HCT116 (cell line): ENCODE data around the gene ELF5. TPM values are rescaled to one million over a fixed set of nuclear protein-coding genes. Genes with fewer than 3 reads are reported as not detected.

Experiments used
- ATAC-seq: fragments of 200-7000 bp; cut with Tn5 transposase; 2 replicates; pipeline ENCODE4 v1.9.1; 2020; ENCODE audit warnings: mild to moderate bottlenecking, moderate library complexity
- BruUV-seq: library from RNA; stranded (reverse); fragments of 400-500 nt; replicated peaks from 2 replicates; lab custom pipeline; 2021; lab: Mats Ljungman, UMichigan
- CTCF ChIA-PET: fragments of 300-600 bp; sonication (Branson Sonifier 250); formaldehyde crosslinking; loops from one replicate; lab custom pipeline; 2021; ENCODE audit warnings: antibody characterized with exemption; lab: Charles Lee
- POLR2A ChIA-PET: fragments of 300-600, 350-600 bp; sonication (Branson Sonifier 250); formaldehyde crosslinking; loops from one replicate; lab custom pipeline; 2021; ENCODE audit warnings: antibody characterized with exemption; lab: Charles Lee
- RAD21 ChIA-PET, 2 experiments: fragments of 300-600 bp; sonication (Branson Sonifier 250); formaldehyde crosslinking; loops; one replicate each; lab custom pipeline; 2023; ENCODE audit warnings: low total read pairs in 2 of 2; ENCODE audit not compliant: uncharacterized antibody in 2 of 2, unreplicated experiment in 2 of 2, low non-redundant PET in 1 of 2; lab: Charles Lee
- DNase-seq: peaks from one replicate; pipeline ENCODE4 v3.0.0-alpha.2; 2010; ENCODE audit warnings: low read depth, low spot score
- H2AFZ ChIP-seq: fragments of 200-600 bp; shearing (Covaris generic), sonication (generic); 2 replicates; pipeline ENCODE4 v1.6.1; 2017; ENCODE audit warnings: low read depth, mixed run types, mixed read lengths, antibody characterized with exemption, low read length; ENCODE audit not compliant: poor library complexity, severe bottlenecking
- H3K27ac ChIP-seq: 2 replicates; pipeline ENCODE4 v1.5.1; 2012; ENCODE audit warnings: low read depth, low read length
- H3K27me3 ChIP-seq: fragments of 200-600 bp; sonication (generic); 2 replicates; pipeline ENCODE4 v1.6.1; 2016; ENCODE audit warnings: mixed run types, low read length, mixed read lengths; ENCODE audit not compliant: insufficient read depth
- H3K36me3 ChIP-seq, 2 experiments: fragments of 200-500 bp in 1 of 2; fragments of 200-600 bp in 1 of 2; sonication (Bioruptor generic) in 1 of 2; sonication (generic) in 1 of 2; 2 replicates each; pipeline versions ENCODE4 v1.5.1 to v1.6.1; 2014 to 2016; ENCODE audit warnings: low read length in 2 of 2, inconsistent platforms in 1 of 2, mixed read lengths in 1 of 2, mixed run types in 1 of 2; ENCODE audit not compliant: insufficient read depth in 2 of 2, control insufficient read depth in 1 of 2
- H3K4me1 ChIP-seq, 2 experiments: fragments of 200-600 bp in 1 of 2; sonication (generic) in 1 of 2; 2 replicates each; pipeline versions ENCODE4 v1.5.1 to v1.6.1; 2012 to 2017; ENCODE audit warnings: low read length in 2 of 2, inconsistent platforms in 1 of 2, mild to moderate bottlenecking in 1 of 2, mixed read lengths in 1 of 2, mixed run types in 1 of 2, moderate library complexity in 1 of 2; ENCODE audit not compliant: insufficient read depth in 2 of 2, control insufficient read depth in 1 of 2
- H3K4me2 ChIP-seq: fragments of 200-600 bp; sonication (generic); 2 replicates; pipeline ENCODE4 v1.6.1; 2017; ENCODE audit warnings: mixed run types, low read length, mixed read lengths
- H3K4me3 ChIP-seq, 2 experiments: fragments of 200-600 bp in 1 of 2; sonication (generic) in 1 of 2; replicated peaks in 1 of 2; 2 replicates each; pipeline ENCODE4 v1.5.1; 2011 to 2016; ENCODE audit warnings: low read length in 2 of 2, control low read depth in 1 of 2, low read depth in 1 of 2, mild to moderate bottlenecking in 1 of 2, mixed read lengths in 1 of 2, mixed run types in 1 of 2
- H3K79me2 ChIP-seq: fragments of 200-600 bp; sonication (generic); 2 replicates; pipeline ENCODE4 v1.6.1; 2017; ENCODE audit warnings: mild to moderate bottlenecking, mixed run types, low read length, moderate library complexity, mixed read lengths; ENCODE audit not compliant: insufficient read depth
- H3K9ac ChIP-seq: fragments of 200-600 bp; sonication (generic); 2 replicates; pipeline ENCODE4 v1.6.1; 2016; ENCODE audit warnings: low read length, mixed read lengths
- H3K9me2 ChIP-seq: fragments of 200-600 bp; sonication (generic), shearing (Covaris generic); 2 replicates; pipeline ENCODE4 v1.6.1; 2017; ENCODE audit warnings: mixed run types, mild to moderate bottlenecking, moderate library complexity; ENCODE audit not compliant: insufficient read depth
- H3K9me3 ChIP-seq, 2 experiments: fragments of 200-500 bp in 1 of 2; fragments of 200-600 bp in 1 of 2; sonication (Bioruptor generic) in 1 of 2; sonication (generic) in 1 of 2; 2 replicates each; pipeline ENCODE4 v1.6.1; 2014 to 2017; ENCODE audit warnings: low read length in 2 of 2, mixed read lengths in 2 of 2, inconsistent platforms in 1 of 2, low read depth in 1 of 2, mild to moderate bottlenecking in 1 of 2, mixed run types in 1 of 2, moderate library complexity in 1 of 2; ENCODE audit not compliant: control insufficient read depth in 1 of 2, insufficient read depth in 1 of 2
- H4K20me1 ChIP-seq: fragments of 200-600 bp; sonication (generic), shearing (Covaris generic); 2 replicates; pipeline ENCODE4 v1.6.1; 2017; ENCODE audit warnings: mixed run types, mild to moderate bottlenecking, moderate library complexity; ENCODE audit not compliant: insufficient read depth
- ATF3 ChIP-seq: IDR thresholded peaks from 2 replicates; pipeline ENCODE4 v1.6.1; 2012
- CEBPB ChIP-seq: IDR thresholded peaks from 2 replicates; pipeline ENCODE4 v1.6.1; 2012; ENCODE audit warnings: low read depth
- CTCF ChIP-seq, 3 experiments: fragments of 200-600 bp in 1 of 3; sonication (generic) in 1 of 3; IDR thresholded peaks in 2 of 3; conservative IDR thresholded peaks in 1 of 3; 2 replicates each; pipeline ENCODE4 v1.5.1; 2012 to 2017; ENCODE audit warnings: low read depth in 2 of 3, low read length in 2 of 3, antibody characterized with exemption in 1 of 3, borderline replicate concordance in 1 of 3, control low read depth in 1 of 3, mild to moderate bottlenecking in 1 of 3, mixed read lengths in 1 of 3, mixed run types in 1 of 3, moderate library complexity in 1 of 3; ENCODE audit not compliant: insufficient read depth in 1 of 3
- EGR1 ChIP-seq: IDR thresholded peaks from 2 replicates; pipeline ENCODE4 v1.6.1; 2012; ENCODE audit warnings: low read depth
- EZH2 ChIP-seq: fragments of 200-600 bp; sonication (generic); IDR thresholded peaks from 2 replicates; pipeline ENCODE4 v1.6.1; 2017; ENCODE audit warnings: antibody characterized with exemption, mixed run types
- MAX ChIP-seq: IDR thresholded peaks from 2 replicates; pipeline ENCODE4 v1.6.1; 2012
- POLR2A ChIP-seq: IDR thresholded peaks from 2 replicates; pipeline ENCODE4 v1.7.0; 2011; ENCODE audit warnings: borderline replicate concordance; ENCODE audit not compliant: insufficient read depth, insufficient read length; ENCODE audit errors: extremely low read depth
- POLR2AphosphoS5 ChIP-seq: IDR thresholded peaks from 2 replicates; pipeline ENCODE4 v1.6.1; 2011; ENCODE audit warnings: mild to moderate bottlenecking, low read depth, low read length, moderate library complexity
- RAD21 ChIP-seq: IDR thresholded peaks from 2 replicates; pipeline ENCODE4 v1.6.1; 2012; ENCODE audit warnings: low read depth, mild to moderate bottlenecking
- SIN3A ChIP-seq: IDR thresholded peaks from 2 replicates; pipeline ENCODE4 v1.6.1; 2012; ENCODE audit warnings: low read depth
- SP1 ChIP-seq: IDR thresholded peaks from 2 replicates; pipeline ENCODE4 v1.6.1; 2012; ENCODE audit warnings: low read depth
- TCF7L2 ChIP-seq: IDR thresholded peaks from 2 replicates; pipeline ENCODE4 v1.7.0; 2011; ENCODE audit warnings: borderline replicate concordance, inconsistent platforms; ENCODE audit not compliant: insufficient read depth, insufficient read length; ENCODE audit errors: extremely low read depth
- ZNF274 ChIP-seq: fragments of 200-500 bp; sonication (Bioruptor generic); IDR thresholded peaks from 2 replicates; pipeline ENCODE4 v1.6.1; 2014; ENCODE audit warnings: mild to moderate bottlenecking, low read depth, low read length, inconsistent platforms
- intact Hi-C: fragments of 100-400 bp; cut with micrococcal nuclease; formaldehyde crosslinking; loops from 2 replicates; pipeline ENCODE4 v1.10.0; 2022
- total RNA-seq: library from RNA; stranded (reverse); gene quantifications from one replicate; pipeline ENCODE4 v1.2.1, GENCODE V29; 2021; ENCODE audit not compliant: unreplicated experiment

Gene ELF5
- total RNA-seq, 1 experiment from 2014 or later, result 0.32 TPM

- ChIA-PET POLR2A (no interaction called here), CTCF (interaction anchor here (0.6 kb wide), 1 partner anchor 105 kb away, joined by 4 read pairs; no protein-coding TSS in a partner anchor), RAD21 (no interaction called here)
- H4K20me1 ChIP-seq, result no peaks in the 10 kb centered on the region
- H3K27me3 ChIP-seq, result no peaks in the 10 kb centered on the region
- peaks cover 22 to 26% of the 10 kb centered on the region in 2 experiments; a peak in 3 of 4 replicates for H3K36me3 ChIP-seq
- H3K4me1 ChIP-seq, result no peaks in the 10 kb centered on the region
- DNase-seq (no peak), ATAC-seq (no peak)
- no peak overlapping the region for H3K27ac ChIP-seq
- no peaks in the 10 kb centered on the region for H3K9me3 ChIP-seq
- no peak overlapping the region for H3K9ac ChIP-seq
- no peaks in the 10 kb centered on the region for H3K79me2 ChIP-seq
- no peak overlapping the region for H3K4me3 ChIP-seq
- intact Hi-C loops, result no loop called here
- TF ChIP-seq ATF3 (no peak), POLR2A (no peak), MAX (no peak), SIN3A (no peak), ZNF274 (no peak), EZH2 (no peak), RAD21 (no peak), POLR2AphosphoS5 (no peak), SP1 (no peak), EGR1 (no peak), CEBPB (no peak), CTCF (IDR thresholded peaks at IDR 0.05 in 2 of 3, conservative IDR thresholded peaks at IDR 0.05 in 1 of 3; ENCODE audit: borderline replicate concordance in 1 of 3, insufficient read depth in 1 of 3, low read depth in 2 of 3, low read length in 2 of 3) (no peak), TCF7L2 (no peak)
- H3K4me2 ChIP-seq, result no peak overlapping the region
- BruUV-seq, result no TSS peak
- no peaks in the 10 kb centered on the region for H3K9me2 ChIP-seq
- H2AFZ ChIP-seq, result no peak overlapping the region
These were observed 49.0 kb downstream of the ELF5 start for GRCh38 chr11:34464591-34465051.
